Thymus (tissue), 11 donors: ENCODE results near the gene HNRNPC. TPM values are rescaled to one million over a fixed set of nuclear protein-coding genes. Genes with fewer than 3 reads are reported as not detected.
"Not testable (repeated sequence)": the region's sequence is repeated elsewhere in the genome, so short reads cannot be mapped to it uniquely, and the experiment has no call there.

Source experiments
- DNase-seq, 9 donors: peaks; one replicate each; pipeline ENCODE4 v3.0.0-alpha.2; 2013; ENCODE audit warnings: low spot score in 9 of 9, low read depth in 6 of 9, missing footprints in 1 of 9
- H3K27ac ChIP-seq, 2 donors: one replicate each; pipeline ENCODE4 v1.5.1; 2013; ENCODE audit warnings: control low read depth in 1 of 2, low read depth in 1 of 2, low read length in 1 of 2, mild to moderate bottlenecking in 1 of 2, moderate library complexity in 1 of 2
- H3K27me3 ChIP-seq, 2 donors: one replicate each; pipeline ENCODE4 v1.5.1; 2013; ENCODE audit warnings: low read length in 1 of 2; ENCODE audit not compliant: control insufficient read depth in 2 of 2, insufficient read depth in 1 of 2
- H3K36me3 ChIP-seq, 2 donors: one replicate each; pipeline ENCODE4 v1.5.1; 2013; ENCODE audit warnings: low read length in 1 of 2, mild to moderate bottlenecking in 1 of 2, moderate library complexity in 1 of 2; ENCODE audit not compliant: control insufficient read depth in 2 of 2, insufficient read depth in 2 of 2
- H3K4me1 ChIP-seq, 2 donors: one replicate each; pipeline ENCODE4 v1.5.1; 2013; ENCODE audit warnings: low read length in 2 of 2; ENCODE audit not compliant: control insufficient read depth in 2 of 2, insufficient read depth in 2 of 2
- H3K4me3 ChIP-seq, 2 donors: one replicate each; pipeline ENCODE4 v1.5.1; 2013; ENCODE audit warnings: low read length in 2 of 2, control low read depth in 1 of 2, mild to moderate bottlenecking in 1 of 2
- H3K9me3 ChIP-seq, 2 donors: one replicate each; pipeline ENCODE4 v1.5.1; 2013; ENCODE audit warnings: low read length in 1 of 2, mild to moderate bottlenecking in 1 of 2; ENCODE audit not compliant: control insufficient read depth in 2 of 2, insufficient read depth in 1 of 2
- WGBS: extraction: QIAGEN DNeasy Blood & Tissue Kit; methylation state at CpG from one replicate; pipeline ENCODE4 v1.1.7; 2013; 5-methylcytosine and 5-hydroxymethylcytosine counted together
- polyA plus RNA-seq: library from polyadenylated mRNA; stranded (reverse); fragments of 200-250 nt; gene quantifications from one replicate; pipeline ENCODE4 v1.2.3, GENCODE V29; 2013
- total RNA-seq: library from RNA; stranded (reverse); fragments of 120-200 nt; gene quantifications from one replicate; pipeline ENCODE4 v1.2.4, GENCODE V29; 2013
- donor health status: healthy.

The HNRNPC gene
- total and polyA plus RNA-seq, 2 donors, result 909 to 968 TPM

DNA sequence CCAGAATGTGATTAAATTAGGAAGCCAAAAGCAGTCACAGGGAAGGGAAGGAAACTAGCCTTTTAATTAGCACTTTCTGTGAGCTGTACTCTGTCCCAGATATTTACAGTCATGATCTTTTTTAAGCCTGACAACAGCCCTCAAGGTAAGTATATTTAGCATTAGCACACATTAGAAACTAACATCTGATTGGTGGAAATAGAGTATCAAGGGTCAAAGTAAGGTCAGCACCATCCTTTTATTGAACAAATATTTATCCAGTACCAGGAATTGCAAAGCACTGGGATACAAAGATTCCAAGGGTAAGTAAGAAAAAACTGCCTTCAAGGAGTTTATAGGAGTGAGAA, 38.9 kb upstream of the HNRNPC start:
- peak overlapping the region in 1 of 2 donors; percentile 33 for H3K4me3 ChIP-seq
- H3K36me3 ChIP-seq, result no peaks in the 10 kb centered on the region
- peaks cover 0 to 2% of the 10 kb centered on the region in 2 donors for H3K27me3 ChIP-seq
- DNase-seq, result no peak
- H3K4me1 ChIP-seq, result peaks cover 6 to 11% of the 10 kb centered on the region in 2 donors
- H3K9me3 ChIP-seq, result no peaks in the 10 kb centered on the region
- peak overlapping the region; percentile 53 to 55 for H3K27ac ChIP-seq

DNA sequence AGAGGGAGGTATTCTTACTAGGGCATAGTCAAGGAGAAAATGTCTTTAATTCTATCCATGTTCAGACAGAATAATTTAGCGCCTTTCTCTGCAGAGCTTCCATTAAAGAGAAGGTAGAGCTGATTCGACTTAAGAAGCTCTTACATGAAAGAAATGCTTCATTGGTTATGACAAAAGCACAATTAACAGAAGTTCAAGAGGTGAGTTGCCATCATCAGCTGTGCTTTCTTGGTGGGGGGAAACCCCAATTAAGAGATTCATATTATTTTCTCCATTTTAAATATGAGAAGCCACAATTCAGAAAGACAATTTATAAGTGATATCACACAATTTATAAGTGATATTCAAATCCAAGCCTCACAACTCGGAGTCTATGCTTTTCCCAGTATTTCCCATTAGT, 38.4 kb upstream of the HNRNPC start:
- no peak for DNase-seq
- Histone ChIP-seq H3K27me3 (peaks cover 0 to 2% of the 10 kb centered on the region in 2 donors), H3K36me3 (no peaks in the 10 kb centered on the region), H3K4me3 (no peak overlapping the region), H3K27ac (no peak overlapping the region), H3K9me3 (no peaks in the 10 kb centered on the region), H3K4me1 (peaks cover 6 to 11% of the 10 kb centered on the region in 2 donors)
- WGBS, result 94% methylated on average over 3 of the region's 3 CpGs

DNA sequence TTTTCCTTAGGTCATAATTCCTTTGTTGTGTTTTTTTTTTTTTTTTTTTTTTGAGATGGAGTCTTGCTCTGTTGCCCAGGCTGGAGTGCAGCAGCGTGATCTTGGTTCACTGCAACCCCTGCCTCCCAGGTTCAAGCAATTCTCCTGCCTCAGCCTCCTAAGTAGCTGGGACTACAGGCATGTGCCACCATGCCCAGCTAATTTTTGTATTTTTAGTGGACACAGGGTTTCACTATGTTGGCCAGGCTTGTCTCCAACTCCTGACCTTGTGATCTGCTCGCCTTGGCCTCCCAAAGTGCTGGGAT, 33.5 kb upstream of the HNRNPC start:
- not testable (repeated sequence) for H3K4me1 ChIP-seq, H3K27ac ChIP-seq, H3K9me3 ChIP-seq, DNase-seq, H3K36me3 ChIP-seq, H3K4me3 ChIP-seq
- peaks cover 0 to 28% of the 10 kb centered on the region in 2 donors for H3K27me3 ChIP-seq
- 98% methylated on average over 2 of the region's 2 CpGs for WGBS

DNA sequence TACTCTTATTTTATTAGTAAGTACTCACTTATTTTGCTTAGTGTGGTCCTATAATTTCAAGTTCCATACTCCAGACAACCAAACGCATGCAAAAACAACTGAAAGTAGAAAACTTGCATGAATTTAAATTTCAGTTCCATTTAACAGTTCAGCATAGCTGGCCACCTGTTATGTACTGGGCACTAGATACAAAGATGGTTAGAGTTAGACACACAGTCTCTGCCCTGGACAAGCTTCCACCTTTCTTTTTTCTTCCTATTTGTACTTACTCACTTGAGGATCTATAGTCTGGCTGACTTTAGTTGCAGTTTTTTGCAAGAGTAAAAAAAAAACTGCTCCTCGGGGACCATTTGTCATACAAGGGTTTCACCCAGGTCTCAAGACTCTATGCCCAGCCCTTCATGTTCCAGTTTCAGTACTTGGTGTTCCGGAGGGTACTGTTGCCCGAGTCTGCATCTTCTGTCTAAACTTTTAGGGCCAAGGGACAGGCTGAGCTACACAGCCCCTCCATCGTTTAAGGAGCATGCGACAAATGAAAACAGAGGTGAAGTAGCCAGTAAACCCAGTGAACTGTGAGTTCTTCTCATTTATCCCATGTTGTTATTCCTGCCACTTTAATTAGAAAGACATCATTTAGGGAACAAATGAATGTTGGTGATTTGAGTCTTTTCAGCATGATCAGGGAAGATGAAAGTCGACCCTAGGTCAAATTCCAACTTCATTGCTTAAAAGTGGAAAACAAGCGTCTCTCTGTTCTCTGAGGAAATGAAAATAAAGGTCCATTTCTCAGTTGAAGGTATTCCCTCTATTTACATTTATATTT, 33.0 kb upstream of the HNRNPC start:
- Histone ChIP-seq H3K36me3 (no peaks in the 10 kb centered on the region), H3K9me3 (no peaks in the 10 kb centered on the region), H3K4me1 (peaks cover 3 to 5% of the 10 kb centered on the region in 2 donors), H3K27me3 (peaks cover 0 to 28% of the 10 kb centered on the region in 2 donors), H3K4me3 (no peak overlapping the region), H3K27ac (no peak overlapping the region)
- 93% methylated on average over 8 of the region's 8 CpGs for WGBS
- no peak for DNase-seq

DNA sequence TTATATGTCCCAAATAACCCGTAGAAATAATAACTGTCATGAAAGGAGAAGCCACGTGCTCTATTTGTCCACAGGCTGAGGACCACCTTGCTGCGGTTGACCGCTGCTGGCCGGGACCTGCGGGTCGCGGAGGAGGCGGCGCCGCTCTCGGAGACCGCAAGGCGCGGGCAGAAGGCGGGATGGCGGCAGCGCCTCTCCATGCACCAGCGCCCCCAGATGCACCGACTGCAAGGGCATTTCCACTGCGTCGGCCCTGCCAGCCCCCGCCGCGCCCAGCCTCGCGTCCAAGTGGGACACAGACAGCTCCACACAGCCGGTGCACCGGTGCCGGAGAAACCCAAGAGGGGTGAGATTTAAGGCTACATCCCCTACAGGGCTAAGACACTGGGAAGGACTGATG, 31.6 kb upstream of the HNRNPC start:
- 1% methylated on average over 30 of the region's 30 CpGs for WGBS
- DNase-seq, result peak in 4 of 9 donors; percentile 10 to 49 (median 33)
- H3K36me3 ChIP-seq, result no peaks in the 10 kb centered on the region

DNA sequence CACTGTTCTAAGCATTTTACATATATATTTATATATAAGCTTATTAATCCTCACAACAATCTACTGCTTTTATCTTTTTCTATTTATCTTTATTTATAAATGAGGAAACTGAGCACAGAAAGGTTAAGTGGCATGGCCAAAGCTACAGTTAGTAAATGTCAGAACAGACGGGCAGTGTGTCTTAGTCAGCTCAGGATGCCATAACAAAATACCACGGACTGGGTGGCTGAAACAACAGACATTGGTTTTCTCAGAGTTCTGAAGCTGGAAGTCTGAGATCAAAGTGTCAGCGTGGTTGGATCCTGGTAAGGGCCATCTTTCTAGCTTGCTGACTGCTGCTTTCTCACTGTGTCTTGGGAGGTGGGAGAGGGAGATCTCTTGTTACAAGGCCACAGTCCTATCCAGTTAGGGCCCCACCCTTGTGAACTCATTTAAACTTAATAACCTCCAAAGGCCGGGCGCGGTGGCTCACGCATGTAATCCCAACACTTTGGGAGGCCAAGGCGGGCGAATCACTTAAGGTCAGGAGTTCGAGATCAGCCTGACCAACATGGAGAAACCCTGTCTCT, 30.4 kb upstream of the HNRNPC start:
- H3K27me3 ChIP-seq, result peaks cover 0 to 28% of the 10 kb centered on the region in 2 donors
- H3K9me3 ChIP-seq, result no peaks in the 10 kb centered on the region
- 82% methylated on average over 10 of the region's 10 CpGs for WGBS
- no peaks in the 10 kb centered on the region for H3K36me3 ChIP-seq
- no peak for DNase-seq
- peaks cover 3 to 5% of the 10 kb centered on the region in 2 donors for H3K4me1 ChIP-seq
- no peak overlapping the region for H3K4me3 ChIP-seq
- H3K27ac ChIP-seq, result no peak overlapping the region

More for the DNA sequence above, 31.6 kb upstream of the HNRNPC start:
- Histone ChIP-seq H3K27me3 (peaks cover 0 to 28% of the 10 kb centered on the region in 2 donors), H3K9me3 (no peaks in the 10 kb centered on the region), H3K4me1 (peaks cover 3 to 5% of the 10 kb centered on the region in 2 donors), H3K27ac (no peak overlapping the region), H3K4me3 (peak overlapping the region in 1 of 2 donors; percentile 39)

DNA sequence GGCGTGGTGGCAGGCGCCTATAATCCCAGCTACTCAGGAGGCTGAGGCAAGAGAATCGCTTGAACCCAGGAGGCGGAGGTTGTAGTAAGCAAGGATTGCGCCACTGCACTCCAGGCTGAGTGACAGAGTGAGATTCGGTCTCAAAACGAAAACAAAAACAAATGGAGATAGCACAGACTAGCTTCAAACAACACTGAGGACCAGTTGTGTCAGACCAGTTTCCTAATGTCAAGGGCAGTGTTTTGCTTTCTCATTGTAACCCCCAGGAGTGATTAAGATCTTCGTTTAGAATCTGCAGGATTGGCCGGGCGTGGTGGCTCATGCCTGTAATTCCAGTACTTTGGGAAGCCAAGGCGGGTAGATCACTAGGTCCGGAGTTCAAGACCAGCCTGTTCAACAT, 29.1 kb upstream of the HNRNPC start:
- Histone ChIP-seq H3K27ac (no peak overlapping the region), H3K4me3 (no peak overlapping the region), H3K27me3 (peaks cover 0 to 28% of the 10 kb centered on the region in 2 donors), H3K36me3 (no peaks in the 10 kb centered on the region), H3K4me1 (peaks cover 3 to 5% of the 10 kb centered on the region in 2 donors), H3K9me3 (no peaks in the 10 kb centered on the region)
- DNase-seq, result no peak
- WGBS, result 96% methylated on average over 12 of the region's 12 CpGs

DNA sequence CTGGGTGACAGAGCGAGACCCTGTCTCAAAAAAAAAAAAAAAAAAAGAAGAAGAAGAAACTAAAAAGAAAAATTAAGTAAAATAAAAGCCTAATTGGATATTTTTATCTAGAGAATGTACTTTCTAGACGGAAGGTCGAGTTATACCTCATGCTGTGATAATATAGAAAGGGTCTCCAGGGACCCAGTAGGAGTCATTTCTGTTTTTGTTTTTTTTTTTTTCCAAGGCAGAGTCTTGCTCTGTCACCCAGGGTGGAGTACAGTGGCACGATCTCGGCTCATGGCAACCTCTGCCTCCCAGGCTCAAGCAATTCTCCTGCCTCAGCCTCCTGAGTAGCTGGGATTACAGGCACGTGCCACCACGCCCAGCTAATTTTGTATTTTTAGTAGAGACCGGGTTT, 24.8 kb upstream of the HNRNPC start:
- H3K27me3 ChIP-seq, H3K36me3 ChIP-seq, H3K4me1 ChIP-seq, DNase-seq, H3K27ac ChIP-seq, H3K9me3 ChIP-seq, H3K4me3 ChIP-seq: not testable (repeated sequence)
- 98% methylated on average over 8 of the region's 8 CpGs for WGBS

DNA sequence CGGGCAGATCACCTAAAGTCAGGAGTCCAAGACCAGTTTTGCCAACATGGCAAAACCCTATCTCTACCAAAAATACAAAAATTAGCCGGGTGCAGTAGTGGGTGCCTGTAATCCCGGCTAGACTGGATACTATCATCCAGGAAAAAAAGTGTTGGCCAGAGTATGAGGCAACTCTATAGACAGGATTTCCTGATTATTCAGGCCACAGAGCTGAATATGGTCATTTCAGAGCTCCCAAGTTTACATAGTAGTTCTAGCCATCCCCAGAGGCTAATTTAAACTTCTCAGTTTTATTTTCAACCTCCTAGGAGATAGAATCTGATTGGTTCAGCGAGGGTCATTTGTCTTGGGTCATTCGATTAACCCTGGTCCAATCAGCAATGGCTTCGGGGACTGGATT, 17.9 kb upstream of the HNRNPC start:
- H3K36me3 ChIP-seq, result no peaks in the 10 kb centered on the region
- H3K27ac ChIP-seq, result no peak overlapping the region
- WGBS, result 97% methylated on average over 6 of the region's 6 CpGs
- H3K4me1 ChIP-seq, result no peaks in the 10 kb centered on the region
- H3K27me3 ChIP-seq, result no peaks in the 10 kb centered on the region
- H3K9me3 ChIP-seq, result no peaks in the 10 kb centered on the region
- H3K4me3 ChIP-seq, result no peak overlapping the region
- no peak for DNase-seq
